OCI-LY1 (cell line): ENCODE data around the gene CAMP.
A peak's percentile ranks its signal among the peaks of the same experiment; 100 is the strongest.

ENCODE experiments used
- H2AFZ ChIP-seq: fragments of 200-600 bp; sonication (generic), shearing (Covaris generic); 2 replicates; pipeline ENCODE4 v1.6.0; 2014; ENCODE audit warnings: antibody characterized with exemption, mild to moderate bottlenecking, low read length
- H3F3A ChIP-seq: fragments of 200-600 bp; sonication (generic), shearing (Covaris generic); 2 replicates; pipeline ENCODE4 v1.6.0; 2014; ENCODE audit warnings: mild to moderate bottlenecking, antibody characterized with exemption, low read length, moderate library complexity; ENCODE audit not compliant: insufficient read depth
- H3K27ac ChIP-seq: fragments of 200-600 bp; sonication (generic); 2 replicates; pipeline ENCODE4 v1.5.1; 2014; ENCODE audit warnings: low read length, mixed run types, mild to moderate bottlenecking, low read depth; ENCODE audit not compliant: poor library complexity, severe bottlenecking
- H3K27me3 ChIP-seq: fragments of 200-600 bp; sonication (generic); 2 replicates; pipeline ENCODE4 v1.6.0; 2014; ENCODE audit warnings: antibody characterized with exemption, mild to moderate bottlenecking, low read length, moderate library complexity; ENCODE audit not compliant: insufficient read depth
- H3K36me3 ChIP-seq: fragments of 200-600 bp; sonication (generic); 2 replicates; pipeline ENCODE4 v1.6.1; 2014; ENCODE audit warnings: mild to moderate bottlenecking, antibody characterized with exemption, low read length, moderate library complexity, mixed read lengths; ENCODE audit not compliant: insufficient read depth
- H3K4me1 ChIP-seq: fragments of 200-600 bp; sonication (generic); 2 replicates; pipeline ENCODE4 v1.5.1; 2014; ENCODE audit warnings: mild to moderate bottlenecking, low read length, moderate library complexity; ENCODE audit not compliant: insufficient read depth, severe bottlenecking
- H3K4me2 ChIP-seq: fragments of 200-600 bp; sonication (generic), shearing (Covaris generic); 2 replicates; pipeline ENCODE4 v1.6.1; 2014; ENCODE audit warnings: low read length
- H3K4me3 ChIP-seq: fragments of 200-600 bp; sonication (generic); 2 replicates; pipeline ENCODE4 v1.5.1; 2014; ENCODE audit warnings: low read length, low read depth, mild to moderate bottlenecking, mixed read lengths; ENCODE audit not compliant: poor library complexity, severe bottlenecking
- H3K79me2 ChIP-seq: fragments of 200-600 bp; shearing (Covaris generic); 2 replicates; pipeline ENCODE4 v1.6.1; 2016; ENCODE audit warnings: mixed run types, low read length, mixed read lengths; ENCODE audit not compliant: insufficient read depth
- H3K9ac ChIP-seq: fragments of 200-600 bp; sonication (generic), shearing (Covaris generic); 2 replicates; pipeline ENCODE4 v1.6.1; 2014; ENCODE audit warnings: mild to moderate bottlenecking, low read length, mixed read lengths
- H3K9me2 ChIP-seq: fragments of 200-600 bp; sonication (generic), shearing (Covaris generic); 2 replicates; pipeline ENCODE4 v1.6.1; 2014; ENCODE audit warnings: low read depth, mild to moderate bottlenecking, low read length, mixed read lengths
- H3K9me3 ChIP-seq: fragments of 200-600 bp; shearing (Covaris generic); 2 replicates; pipeline ENCODE4 v1.6.1; 2014; ENCODE audit warnings: low read length, mixed read lengths
- H4K20me1 ChIP-seq: fragments of 200-600 bp; sonication (generic), shearing (Covaris generic); 2 replicates; pipeline ENCODE4 v1.6.0; 2016; ENCODE audit warnings: mild to moderate bottlenecking, low read length; ENCODE audit not compliant: insufficient read depth
- EZH2 ChIP-seq: fragments of 200-600 bp; sonication (generic), shearing (Covaris generic); IDR thresholded peaks from 2 replicates; pipeline ENCODE4 v1.8.0; 2017; ENCODE audit warnings: borderline replicate concordance, mixed run types, mild to moderate bottlenecking, antibody characterized with exemption, low read length, moderate library complexity, mixed read lengths
- TF ChIP-seq, protein P1 (sequence below): fragments of 200-600 bp; sonication (generic), shearing (Covaris generic); IDR thresholded peaks from 2 replicates; pipeline ENCODE4 v1.5.1; 2017; ENCODE audit warnings: mild to moderate bottlenecking, antibody characterized with exemption, low read length, moderate library complexity, mixed read lengths

Gene CAMP

DNA sequence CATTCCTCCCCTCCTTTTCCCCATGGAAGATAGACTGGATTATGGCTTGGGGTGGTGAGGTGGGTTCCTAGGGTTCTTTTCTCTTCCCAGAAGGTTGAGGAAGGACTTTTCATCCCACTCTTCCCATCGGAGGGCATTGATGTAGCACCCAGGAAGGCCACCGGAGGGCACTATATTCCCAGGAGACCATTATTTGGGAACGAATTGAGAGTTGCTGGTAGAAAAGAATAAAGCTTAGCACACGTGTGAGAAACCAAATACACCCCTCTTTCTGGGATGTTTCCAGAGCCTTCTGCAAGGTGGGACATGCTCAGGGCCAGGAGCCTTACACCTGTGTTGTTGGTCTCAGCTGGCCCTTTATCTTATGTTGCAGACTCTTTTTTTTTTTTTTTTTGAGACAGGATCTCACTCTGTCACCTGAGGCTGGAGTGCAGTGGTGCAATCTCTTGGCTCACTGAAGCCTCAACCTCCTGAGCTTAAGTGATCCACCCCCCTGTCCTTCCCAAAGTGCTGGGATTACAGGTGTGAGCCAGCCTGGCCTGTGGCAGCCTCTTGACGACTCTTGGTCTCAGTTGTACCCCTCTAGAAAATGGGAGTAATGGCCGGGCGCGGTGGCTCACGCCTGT is 28.7 kb upstream of the CAMP start:
- no peaks in the 10 kb centered on the region for H3K27me3 ChIP-seq
- H3K9ac ChIP-seq = no peak overlapping the region
- H3K9me2 ChIP-seq = no peaks in the 10 kb centered on the region
- TF ChIP-seq, protein P1, sequence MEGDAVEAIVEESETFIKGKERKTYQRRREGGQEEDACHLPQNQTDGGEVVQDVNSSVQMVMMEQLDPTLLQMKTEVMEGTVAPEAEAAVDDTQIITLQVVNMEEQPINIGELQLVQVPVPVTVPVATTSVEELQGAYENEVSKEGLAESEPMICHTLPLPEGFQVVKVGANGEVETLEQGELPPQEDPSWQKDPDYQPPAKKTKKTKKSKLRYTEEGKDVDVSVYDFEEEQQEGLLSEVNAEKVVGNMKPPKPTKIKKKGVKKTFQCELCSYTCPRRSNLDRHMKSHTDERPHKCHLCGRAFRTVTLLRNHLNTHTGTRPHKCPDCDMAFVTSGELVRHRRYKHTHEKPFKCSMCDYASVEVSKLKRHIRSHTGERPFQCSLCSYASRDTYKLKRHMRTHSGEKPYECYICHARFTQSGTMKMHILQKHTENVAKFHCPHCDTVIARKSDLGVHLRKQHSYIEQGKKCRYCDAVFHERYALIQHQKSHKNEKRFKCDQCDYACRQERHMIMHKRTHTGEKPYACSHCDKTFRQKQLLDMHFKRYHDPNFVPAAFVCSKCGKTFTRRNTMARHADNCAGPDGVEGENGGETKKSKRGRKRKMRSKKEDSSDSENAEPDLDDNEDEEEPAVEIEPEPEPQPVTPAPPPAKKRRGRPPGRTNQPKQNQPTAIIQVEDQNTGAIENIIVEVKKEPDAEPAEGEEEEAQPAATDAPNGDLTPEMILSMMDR = peak; percentile 96
- no peak for TF ChIP-seq EZH2
- no peak overlapping the region for H2AFZ ChIP-seq
- H3K4me2 ChIP-seq = no peak overlapping the region
- no peaks in the 10 kb centered on the region for H4K20me1 ChIP-seq
- H3F3A ChIP-seq = no peaks in the 10 kb centered on the region
- H3K4me1 ChIP-seq = peaks cover 18% of the 10 kb centered on the region
- no peaks in the 10 kb centered on the region for H3K36me3 ChIP-seq
- no peaks in the 10 kb centered on the region for H3K79me2 ChIP-seq
- no peak overlapping the region for H3K4me3 ChIP-seq
- H3K9me3 ChIP-seq = no peaks in the 10 kb centered on the region
- H3K27ac ChIP-seq = no peak overlapping the region

DNA sequence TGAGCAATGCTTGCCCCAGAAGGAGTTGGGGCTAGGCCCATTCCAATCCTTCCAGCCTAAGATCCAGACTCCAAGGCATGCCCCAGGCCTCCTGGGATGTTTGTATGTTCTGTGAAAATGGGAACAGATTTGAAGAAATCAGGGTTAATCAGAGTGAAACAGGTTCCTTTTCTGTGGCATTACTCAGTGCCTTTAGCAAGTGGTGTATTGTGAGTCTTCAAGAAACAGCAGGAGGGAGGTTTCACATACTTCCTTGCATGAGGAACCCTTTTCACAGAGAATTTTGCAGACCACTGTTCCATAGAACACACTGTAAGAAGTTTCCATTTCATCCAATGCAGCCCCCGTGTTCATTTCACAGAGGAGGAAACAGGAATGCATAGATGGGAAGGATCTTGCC is 26.7 kb upstream of the CAMP start:
- Histone ChIP-seq H3K27me3 (no peaks in the 10 kb centered on the region), H2AFZ (no peak overlapping the region), H3K4me1 (peaks cover 18% of the 10 kb centered on the region), H3K36me3 (no peaks in the 10 kb centered on the region), H3K9me3 (no peaks in the 10 kb centered on the region), H3K79me2 (no peaks in the 10 kb centered on the region), H3K4me2 (no peak overlapping the region), H3K9me2 (no peaks in the 10 kb centered on the region), H4K20me1 (no peaks in the 10 kb centered on the region), H3F3A (no peaks in the 10 kb centered on the region), H3K4me3 (no peak overlapping the region), H3K27ac (no peak overlapping the region), H3K9ac (no peak overlapping the region)
- TF ChIP-seq, protein P1 = no peak
- TF ChIP-seq EZH2 = no peak

- no peak for TF ChIP-seq EZH2
- TF ChIP-seq, protein P1 = no peak
These were observed 24.2 kb upstream of the CAMP start for GRCh38 chr3:48199117-48199516.

More at GRCh38 chr3:48199117-48199516, 24.2 kb upstream of the CAMP start:
- Histone ChIP-seq H3K9me3 (no peaks in the 10 kb centered on the region), H2AFZ (no peak overlapping the region), H3K27ac (no peak overlapping the region), H3K27me3 (no peaks in the 10 kb centered on the region), H3K4me1 (peaks cover 18% of the 10 kb centered on the region), H3K9ac (no peak overlapping the region), H3K9me2 (no peaks in the 10 kb centered on the region), H3K4me2 (no peak overlapping the region), H3K79me2 (no peaks in the 10 kb centered on the region), H3K36me3 (no peaks in the 10 kb centered on the region), H3F3A (no peaks in the 10 kb centered on the region), H3K4me3 (no peak overlapping the region), H4K20me1 (no peaks in the 10 kb centered on the region)
